H9 (cell line): ENCODE measurements around the gene APCDD1L. TPM values are rescaled to one million over a fixed set of nuclear protein-coding genes. Genes with fewer than 3 reads are reported as not detected.

Experiments used
- DNase-seq: peaks from one replicate; pipeline ENCODE4 v3.0.0-alpha.2; 2017
- H2AFZ ChIP-seq: one replicate; pipeline ENCODE4 v1.6.1; 2013; ENCODE audit warnings: mild to moderate bottlenecking, low read length, control low read depth, moderate library complexity
- H2AK5ac ChIP-seq: 2 replicates; pipeline ENCODE4 v1.6.1; 2013; ENCODE audit warnings: low read length, control low read depth, mixed read lengths; ENCODE audit not compliant: insufficient read length
- H2BK120ac ChIP-seq: one replicate; pipeline ENCODE4 v1.6.1; 2013; ENCODE audit warnings: low read depth, mild to moderate bottlenecking, low read length, control low read depth, inconsistent platforms; ENCODE audit not compliant: poor library complexity, severe bottlenecking
- H2BK12ac ChIP-seq: 2 replicates; pipeline ENCODE4 v1.6.1; 2013; ENCODE audit warnings: low read length, control low read depth, mixed read lengths, low read depth; ENCODE audit not compliant: insufficient read length
- H2BK15ac ChIP-seq: 2 replicates; pipeline ENCODE4 v1.6.1; 2013; ENCODE audit warnings: low read depth, low read length, control low read depth
- H2BK20ac ChIP-seq: one replicate; pipeline ENCODE4 v1.6.1; 2013; ENCODE audit warnings: low read depth, mild to moderate bottlenecking, low read length, control low read depth, inconsistent platforms; ENCODE audit not compliant: poor library complexity, severe bottlenecking
- H2BK5ac ChIP-seq: 2 replicates; pipeline ENCODE4 v1.6.1; 2013; ENCODE audit warnings: low read length, control low read depth, mixed read lengths; ENCODE audit not compliant: insufficient read length
- H3K14ac ChIP-seq: 2 replicates; pipeline ENCODE4 v1.6.1; 2013; ENCODE audit warnings: low read length, control low read depth; ENCODE audit not compliant: insufficient read depth
- H3K18ac ChIP-seq: 2 replicates; pipeline ENCODE4 v1.6.1; 2013; ENCODE audit warnings: low read depth, mild to moderate bottlenecking, mixed read lengths, low read length, control low read depth; ENCODE audit not compliant: insufficient read length
- H3K23ac ChIP-seq: 2 replicates; pipeline ENCODE4 v1.6.1; 2013; ENCODE audit warnings: low read length, control low read depth, mixed read lengths, low read depth; ENCODE audit not compliant: insufficient read length
- H3K23me2 ChIP-seq: 2 replicates; pipeline ENCODE4 v1.6.1; 2013; ENCODE audit warnings: low read depth, mild to moderate bottlenecking, mixed read lengths, low read length, control low read depth; ENCODE audit not compliant: insufficient read length, poor library complexity, severe bottlenecking
- H3K27ac ChIP-seq: 2 replicates; pipeline ENCODE4 v1.5.1; 2013; ENCODE audit warnings: low read length, control low read depth, mixed read lengths, low read depth; ENCODE audit not compliant: insufficient read length
- H3K27me3 ChIP-seq: 2 replicates; pipeline ENCODE4 v1.6.1; 2013; ENCODE audit warnings: low read length, control low read depth, inconsistent platforms; ENCODE audit not compliant: insufficient read depth
- H3K4ac ChIP-seq: 2 replicates; pipeline ENCODE4 v1.6.1; 2013; ENCODE audit warnings: low read depth, mild to moderate bottlenecking, control low read depth, inconsistent platforms, low read length, moderate library complexity
- H3K4me1 ChIP-seq: 2 replicates; pipeline ENCODE4 v1.6.1; 2013; ENCODE audit warnings: low read length, control low read depth, inconsistent platforms; ENCODE audit not compliant: insufficient read depth
- H3K4me2 ChIP-seq: 2 replicates; pipeline ENCODE4 v1.6.1; 2013; ENCODE audit warnings: low read length, control low read depth, mixed read lengths; ENCODE audit not compliant: insufficient read length, insufficient read depth
- H3K56ac ChIP-seq: 2 replicates; pipeline ENCODE4 v1.6.1; 2013; ENCODE audit warnings: low read depth, mild to moderate bottlenecking, mixed read lengths, low read length, control low read depth; ENCODE audit not compliant: insufficient read length
- H3K79me1 ChIP-seq: 2 replicates; pipeline ENCODE4 v1.6.1; 2013; ENCODE audit warnings: low read depth, mild to moderate bottlenecking, moderate library complexity, low read length, control low read depth, inconsistent platforms; ENCODE audit not compliant: insufficient read depth, poor library complexity, severe bottlenecking
- H3K79me2 ChIP-seq: 2 replicates; pipeline ENCODE4 v1.6.1; 2013; ENCODE audit warnings: low read length, control low read depth, inconsistent platforms; ENCODE audit not compliant: insufficient read depth
- H3K9ac ChIP-seq: 2 replicates; pipeline ENCODE4 v1.6.1; 2013; ENCODE audit warnings: low read length, control low read depth, mixed read lengths; ENCODE audit not compliant: insufficient read length; ENCODE audit errors: extremely low read depth
- H3K9me3 ChIP-seq: one replicate; pipeline ENCODE4 v1.6.1; 2013; ENCODE audit warnings: low read depth, low read length, inconsistent platforms; ENCODE audit not compliant: control insufficient read depth
- H3T11ph ChIP-seq: one replicate; pipeline ENCODE4 v1.6.1; 2013; ENCODE audit warnings: mild to moderate bottlenecking, low read length, control low read depth, inconsistent platforms
- H4K20me1 ChIP-seq: one replicate; pipeline ENCODE4 v1.6.1; 2013; ENCODE audit not compliant: control insufficient read depth, insufficient read length, insufficient read depth
- H4K5ac ChIP-seq: 2 replicates; pipeline ENCODE4 v1.6.1; 2013; ENCODE audit warnings: low read depth, mild to moderate bottlenecking, mixed read lengths, low read length, control low read depth; ENCODE audit not compliant: insufficient read length
- H4K8ac ChIP-seq: replicated peaks from 2 replicates; pipeline ENCODE4 v1.6.1; 2013; ENCODE audit warnings: low read length, control low read depth, mixed read lengths, low read depth; ENCODE audit not compliant: insufficient read length
- H4K91ac ChIP-seq: 2 replicates; pipeline ENCODE4 v1.6.1; 2013; ENCODE audit warnings: low read depth, mild to moderate bottlenecking, moderate library complexity, mixed read lengths, low read length, control low read depth; ENCODE audit not compliant: insufficient read length
- H3K27ac Mint-ChIP-seq, 3 experiments: 2 replicates in 2 of 3; 3 replicates in 1 of 3; pipeline ENCODE4 v1.8.0; 2020 to 2021; ENCODE audit warnings: mixed read lengths in 3 of 3, mild to moderate bottlenecking in 1 of 3, moderate library complexity in 1 of 3
- H3K27me3 Mint-ChIP-seq: 2 replicates; pipeline ENCODE4 v1.8.0; 2021; ENCODE audit warnings: low read depth, mild to moderate bottlenecking, moderate library complexity, mixed read lengths
- H3K36me3 Mint-ChIP-seq, 3 experiments: 2 replicates in 2 of 3; 3 replicates in 1 of 3; pipeline ENCODE4 v1.8.0; 2020 to 2021; ENCODE audit warnings: low read depth in 3 of 3, mixed read lengths in 3 of 3; ENCODE audit not compliant: insufficient read depth in 1 of 3
- H3K4me1 Mint-ChIP-seq, 2 experiments: 2 replicates each; pipeline ENCODE4 v1.8.0; 2020; ENCODE audit warnings: mixed read lengths in 2 of 2
- H3K4me3 Mint-ChIP-seq, 2 experiments: 2 replicates in 1 of 2; 3 replicates in 1 of 2; pipeline ENCODE4 v1.8.0; 2020 to 2021; ENCODE audit warnings: mild to moderate bottlenecking in 2 of 2, mixed read lengths in 2 of 2, moderate library complexity in 1 of 2
- H3K9me3 Mint-ChIP-seq, 2 experiments: 2 replicates in 1 of 2; 3 replicates in 1 of 2; pipeline ENCODE4 v1.8.0; 2020; ENCODE audit warnings: mild to moderate bottlenecking in 2 of 2, mixed read lengths in 2 of 2, moderate library complexity in 1 of 2
- WGBS: extraction: QIAGEN DNeasy Blood & Tissue Kit; methylation state at CpG from one replicate; pipeline ENCODE4 v1.1.7; 2013; ENCODE audit warnings: missing lambda C conversion rate, low lambda C conversion rate, mixed read lengths; ENCODE audit not compliant: insufficient read length; ENCODE audit errors: extremely low coverage; 5-methylcytosine and 5-hydroxymethylcytosine counted together
- total RNA-seq: library from RNA; stranded (reverse); gene quantifications from 2 replicates; pipeline ENCODE4 v1.2.1, GENCODE V29; 2021
- TF ChIP-seq, protein P1 (sequence below): fragments of 200-600 bp; sonication (generic); conservative IDR thresholded peaks from 3 replicates; pipeline ENCODE4 v1.8.0; 2021; ENCODE audit warnings: antibody characterized with exemption, mild to moderate bottlenecking

APCDD1L gene
- total RNA-seq, 1 experiment from 2014 or later = 0.68 TPM

DNA sequence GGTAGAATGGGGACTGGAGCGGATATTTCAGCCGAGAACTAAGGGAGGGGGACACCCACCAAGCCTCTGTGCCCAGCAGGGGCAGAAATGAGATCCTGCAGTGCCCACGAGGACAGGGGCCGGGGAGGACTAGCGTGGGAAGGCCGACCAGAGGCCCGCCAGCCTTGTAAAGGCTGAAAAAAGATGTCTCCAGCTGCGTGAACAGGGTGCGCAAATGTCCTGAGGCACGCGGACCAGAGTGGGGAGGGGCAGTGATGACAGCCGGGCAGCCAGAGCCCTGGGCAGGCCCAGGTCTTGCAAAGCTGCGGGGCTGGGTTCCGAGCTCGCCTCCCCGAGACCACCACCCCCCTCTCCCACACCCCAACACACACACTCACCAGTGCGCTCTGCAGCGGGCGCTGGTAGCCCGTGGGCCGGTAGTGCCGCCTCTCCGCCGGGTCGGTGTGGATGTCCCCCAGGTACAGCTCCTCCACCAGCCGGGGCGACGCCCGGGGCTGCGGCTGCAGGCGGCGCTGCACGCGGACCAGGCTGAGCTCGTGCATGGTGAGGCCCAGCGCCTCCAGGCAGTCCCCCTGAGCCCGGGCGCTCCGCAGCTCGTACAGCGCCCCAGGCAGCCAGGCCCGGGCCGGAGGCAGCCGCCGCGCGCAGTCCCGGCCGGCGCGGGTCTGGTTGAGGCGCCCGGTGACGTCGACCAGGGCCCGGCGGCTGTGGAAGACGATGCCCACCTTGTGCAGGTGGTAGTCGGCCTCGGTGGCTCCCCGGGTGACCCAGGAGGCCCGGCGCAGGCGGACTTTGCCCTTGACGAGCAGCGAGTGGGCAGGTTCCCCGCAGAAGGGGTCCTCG, 48.2 kb downstream of the APCDD1L start:
- Histone ChIP-seq H3T11ph (no peak overlapping the region), H2BK15ac (no peak overlapping the region), H3K9me3 (no peaks in the 10 kb centered on the region), H3K56ac (no peak overlapping the region), H3K14ac (no peak overlapping the region; the same call in 1 of the 2 replicates), H3K18ac (no peak overlapping the region), H4K8ac (no peak overlapping the region), H3K23me2 (no peaks in the 10 kb centered on the region), H3K27ac (no peak overlapping the region), H2BK20ac (no peak overlapping the region), H2BK12ac (no peak overlapping the region), H4K20me1 (no peaks in the 10 kb centered on the region), H4K5ac (no peak overlapping the region), H2AFZ (no peak overlapping the region), H3K4me1 (no peaks in the 10 kb centered on the region), H3K23ac (no peak overlapping the region), H3K79me1 (no peaks in the 10 kb centered on the region), H3K4ac (no peak overlapping the region), H2AK5ac (no peak overlapping the region), H4K91ac (no peak overlapping the region), H3K79me2 (no peaks in the 10 kb centered on the region), H2BK120ac (no peak overlapping the region), H3K9ac (no peak overlapping the region), H3K4me2 (no peak overlapping the region), H3K27me3 (no peaks in the 10 kb centered on the region), H2BK5ac (no peak overlapping the region)
- peak; percentile 60 for DNase-seq
- H3K9me3 Mint-ChIP-seq = peaks cover 2 to 6% of the 10 kb centered on the region in 2 experiments; a peak in 3 of 5 replicates
- no peaks in the 10 kb centered on the region for H3K27me3 Mint-ChIP-seq
- H3K36me3 Mint-ChIP-seq = peaks cover 0 to 5% (median 4%) of the 10 kb centered on the region in 3 experiments; a peak in 2 of 7 replicates
- peaks cover 0 to 9% of the 10 kb centered on the region in 2 experiments; a peak in 3 of 4 replicates for H3K4me1 Mint-ChIP-seq
- H3K27ac Mint-ChIP-seq = no peak overlapping the region
- no CpG with 5 or more reads among the region's 68 CpGs for WGBS
- H3K4me3 Mint-ChIP-seq = no peak overlapping the region
- TF ChIP-seq, protein P1, sequence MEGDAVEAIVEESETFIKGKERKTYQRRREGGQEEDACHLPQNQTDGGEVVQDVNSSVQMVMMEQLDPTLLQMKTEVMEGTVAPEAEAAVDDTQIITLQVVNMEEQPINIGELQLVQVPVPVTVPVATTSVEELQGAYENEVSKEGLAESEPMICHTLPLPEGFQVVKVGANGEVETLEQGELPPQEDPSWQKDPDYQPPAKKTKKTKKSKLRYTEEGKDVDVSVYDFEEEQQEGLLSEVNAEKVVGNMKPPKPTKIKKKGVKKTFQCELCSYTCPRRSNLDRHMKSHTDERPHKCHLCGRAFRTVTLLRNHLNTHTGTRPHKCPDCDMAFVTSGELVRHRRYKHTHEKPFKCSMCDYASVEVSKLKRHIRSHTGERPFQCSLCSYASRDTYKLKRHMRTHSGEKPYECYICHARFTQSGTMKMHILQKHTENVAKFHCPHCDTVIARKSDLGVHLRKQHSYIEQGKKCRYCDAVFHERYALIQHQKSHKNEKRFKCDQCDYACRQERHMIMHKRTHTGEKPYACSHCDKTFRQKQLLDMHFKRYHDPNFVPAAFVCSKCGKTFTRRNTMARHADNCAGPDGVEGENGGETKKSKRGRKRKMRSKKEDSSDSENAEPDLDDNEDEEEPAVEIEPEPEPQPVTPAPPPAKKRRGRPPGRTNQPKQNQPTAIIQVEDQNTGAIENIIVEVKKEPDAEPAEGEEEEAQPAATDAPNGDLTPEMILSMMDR = no peak
